Activated CD4-positive, alpha-beta T cell treated with anti-CD3 and anti-CD28 coated beads, Interleukin-2, amount 10 ng/mL, durations not matched to agents 24 days and 14 days (primary cell): ENCODE data around the gene MCF2L2. TPM values are rescaled to one million over a fixed set of nuclear protein-coding genes. Genes with fewer than 3 reads are reported as not detected.

Source experiments
- DNase-seq: peaks from one replicate; pipeline ENCODE4 v3.0.0; 2022
- H3K27ac Mint-ChIP-seq: one replicate; pipeline ENCODE4 v1.8.0; 2022; ENCODE audit warnings: mild to moderate bottlenecking, mixed read lengths
- H3K27me3 Mint-ChIP-seq: one replicate; pipeline ENCODE4 v1.8.0; 2022; ENCODE audit warnings: mixed read lengths
- H3K36me3 Mint-ChIP-seq: one replicate; pipeline ENCODE4 v1.8.0; 2022; ENCODE audit warnings: low read depth, mild to moderate bottlenecking, mixed read lengths
- H3K4me1 Mint-ChIP-seq: one replicate; pipeline ENCODE4 v1.8.0; 2021; ENCODE audit warnings: mixed read lengths
- H3K4me3 Mint-ChIP-seq: one replicate; pipeline ENCODE4 v1.8.0; 2022; ENCODE audit warnings: mild to moderate bottlenecking, moderate library complexity, mixed read lengths
- H3K9me3 Mint-ChIP-seq: one replicate; pipeline ENCODE4 v1.8.0; 2021; ENCODE audit warnings: mixed read lengths
- intact Hi-C: fragments of 100-400 bp; cut with micrococcal nuclease; formaldehyde crosslinking; loops from one replicate; pipeline ENCODE4 v1.15.1; 2023
- total RNA-seq: library from RNA; stranded (reverse); gene quantifications from 2 replicates; pipeline ENCODE4 v1.2.3, GENCODE V29; 2022

MCF2L2 gene
- total RNA-seq, 1 donor from 2014 or later = 4.8 TPM

- Mint-ChIP-seq H3K36me3 (peaks cover 10% of the 10 kb centered on the region), H3K9me3 (no peaks in the 10 kb centered on the region), H3K27me3 (no peaks in the 10 kb centered on the region), H3K4me3 (no peak overlapping the region), H3K4me1 (peaks cover 29% of the 10 kb centered on the region), H3K27ac (no peak overlapping the region)
- intact Hi-C loops = loop anchor here (5.0 kb wide), 2 partner anchors 59 to 74 kb away; no protein-coding TSS in a partner anchor
- DNase-seq = no peak
Measured at GRCh38 chr3:183308751-183309150, 119.7 kb downstream of the MCF2L2 start.

GRCh38 chr3:183307749-183308148 lies 120.7 kb downstream of the MCF2L2 start:
- Mint-ChIP-seq H3K9me3 (no peaks in the 10 kb centered on the region), H3K4me1 (peaks cover 26% of the 10 kb centered on the region), H3K36me3 (peaks cover 7% of the 10 kb centered on the region), H3K27me3 (no peaks in the 10 kb centered on the region), H3K27ac (no peak overlapping the region), H3K4me3 (no peak overlapping the region)
- no peak for DNase-seq
- intact Hi-C loops = loop anchor here (1.0 to 5.0 kb wide), 4 partner anchors 21 to 75 kb away; no protein-coding TSS in a partner anchor

- Mint-ChIP-seq H3K4me1 (peaks cover 28% of the 10 kb centered on the region), H3K36me3 (peaks cover 7% of the 10 kb centered on the region), H3K27me3 (no peaks in the 10 kb centered on the region), H3K9me3 (no peaks in the 10 kb centered on the region), H3K4me3 (peak overlapping the region; percentile 20), H3K27ac (peak overlapping the region; percentile 65)
- peak; percentile 79 for DNase-seq
- intact Hi-C loops = loop anchor here (1.0 to 5.0 kb wide), 4 partner anchors 21 to 75 kb away; no protein-coding TSS in a partner anchor
Measured at GRCh38 chr3:183306798-183307671, 121.4 kb downstream of the MCF2L2 start.

GRCh38 chr3:183303690-183304089 lies 124.7 kb downstream of the MCF2L2 start:
- Mint-ChIP-seq H3K27ac (no peak overlapping the region), H3K4me3 (no peak overlapping the region), H3K36me3 (peaks cover 3% of the 10 kb centered on the region), H3K27me3 (no peaks in the 10 kb centered on the region), H3K9me3 (no peaks in the 10 kb centered on the region), H3K4me1 (peaks cover 38% of the 10 kb centered on the region)
- no peak for DNase-seq
- intact Hi-C loops = no loop called here

GRCh38 chr3:183301937-183302580 lies 126.4 kb downstream of the MCF2L2 start:
- no peaks in the 10 kb centered on the region for H3K27me3 Mint-ChIP-seq
- intact Hi-C loops = no loop called here
- H3K27ac Mint-ChIP-seq = no peak overlapping the region
- H3K4me3 Mint-ChIP-seq = peak overlapping the region; percentile 2
- peak; percentile 64 for DNase-seq
- H3K9me3 Mint-ChIP-seq = no peaks in the 10 kb centered on the region
- H3K36me3 Mint-ChIP-seq = peaks cover 3% of the 10 kb centered on the region
- peaks cover 26% of the 10 kb centered on the region for H3K4me1 Mint-ChIP-seq

GRCh38 chr3:183300996-183301562 lies 127.3 kb downstream of the MCF2L2 start:
- Mint-ChIP-seq H3K9me3 (no peaks in the 10 kb centered on the region), H3K4me1 (peaks cover 17% of the 10 kb centered on the region), H3K27me3 (no peaks in the 10 kb centered on the region), H3K36me3 (peaks cover 3% of the 10 kb centered on the region), H3K4me3 (no peak overlapping the region), H3K27ac (no peak overlapping the region)
- DNase-seq = no peak
- intact Hi-C loops = no loop called here

- intact Hi-C loops = no loop called here
- Mint-ChIP-seq H3K4me3 (no peak overlapping the region), H3K4me1 (peaks cover 17% of the 10 kb centered on the region), H3K36me3 (peaks cover 6% of the 10 kb centered on the region), H3K27me3 (no peaks in the 10 kb centered on the region), H3K27ac (no peak overlapping the region), H3K9me3 (no peaks in the 10 kb centered on the region)
- no peak for DNase-seq
Measured at GRCh38 chr3:183299976-183300375, 128.4 kb downstream of the MCF2L2 start.

- Mint-ChIP-seq H3K4me1 (peaks cover 17% of the 10 kb centered on the region), H3K9me3 (no peaks in the 10 kb centered on the region), H3K27ac (no peak overlapping the region), H3K27me3 (no peaks in the 10 kb centered on the region), H3K36me3 (peaks cover 7% of the 10 kb centered on the region), H3K4me3 (no peak overlapping the region)
- intact Hi-C loops = no loop called here
- no peak for DNase-seq
Measured at GRCh38 chr3:183298701-183299153, 129.7 kb downstream of the MCF2L2 start.

GRCh38 chr3:183296944-183297343 lies 131.5 kb downstream of the MCF2L2 start:
- no peaks in the 10 kb centered on the region for H3K27me3 Mint-ChIP-seq
- intact Hi-C loops = no loop called here
- H3K4me3 Mint-ChIP-seq = no peak overlapping the region
- H3K9me3 Mint-ChIP-seq = no peaks in the 10 kb centered on the region
- H3K36me3 Mint-ChIP-seq = peaks cover 7% of the 10 kb centered on the region
- no peak overlapping the region for H3K27ac Mint-ChIP-seq
- peaks cover 9% of the 10 kb centered on the region for H3K4me1 Mint-ChIP-seq
- DNase-seq = no peak

GRCh38 chr3:183295211-183295610 lies 133.2 kb downstream of the MCF2L2 start:
- Mint-ChIP-seq H3K36me3 (peaks cover 10% of the 10 kb centered on the region), H3K4me1 (peaks cover 1% of the 10 kb centered on the region), H3K9me3 (no peaks in the 10 kb centered on the region), H3K27ac (peak overlapping the region; percentile 24), H3K27me3 (no peaks in the 10 kb centered on the region), H3K4me3 (no peak overlapping the region)
- no peak for DNase-seq
- intact Hi-C loops = no loop called here

- H3K27ac Mint-ChIP-seq = no peak overlapping the region
- H3K9me3 Mint-ChIP-seq = no peaks in the 10 kb centered on the region
- H3K36me3 Mint-ChIP-seq = peaks cover 12% of the 10 kb centered on the region
- intact Hi-C loops = no loop called here
- H3K27me3 Mint-ChIP-seq = no peaks in the 10 kb centered on the region
- H3K4me1 Mint-ChIP-seq = peaks cover 1% of the 10 kb centered on the region
- DNase-seq = no peak
- H3K4me3 Mint-ChIP-seq = no peak overlapping the region
Measured at GRCh38 chr3:183293966-183294365, 134.5 kb downstream of the MCF2L2 start.

GRCh38 chr3:183291497-183292031 lies 136.9 kb downstream of the MCF2L2 start:
- Mint-ChIP-seq H3K4me1 (peaks cover 10% of the 10 kb centered on the region), H3K27ac (no peak overlapping the region), H3K36me3 (peaks cover 12% of the 10 kb centered on the region), H3K9me3 (no peaks in the 10 kb centered on the region), H3K4me3 (no peak overlapping the region), H3K27me3 (no peaks in the 10 kb centered on the region)
- no peak for DNase-seq
- intact Hi-C loops = no loop called here

- no peak overlapping the region for H3K4me3 Mint-ChIP-seq
Measured at GRCh38 chr3:183290216-183290615, 138.2 kb downstream of the MCF2L2 start.

More at GRCh38 chr3:183290216-183290615, 138.2 kb downstream of the MCF2L2 start:
- no peaks in the 10 kb centered on the region for H3K27me3 Mint-ChIP-seq
- intact Hi-C loops = no loop called here
- DNase-seq = no peak
- peaks cover 22% of the 10 kb centered on the region for H3K4me1 Mint-ChIP-seq
- no peaks in the 10 kb centered on the region for H3K9me3 Mint-ChIP-seq
- no peak overlapping the region for H3K27ac Mint-ChIP-seq
- peaks cover 11% of the 10 kb centered on the region for H3K36me3 Mint-ChIP-seq
